HEK293 (cell line): ENCODE results near the gene PNPLA5.
A peak's percentile ranks its signal among the peaks of the same experiment; 100 is the strongest.

Experiments used
- CTCF ChIA-PET: fragments of 350-600 bp; formaldehyde crosslinking; extraction: SDS; loops from one replicate; lab custom pipeline; 2021; ENCODE audit warnings: antibody characterized with exemption; lab: Yijun Ruan, JAX
- POLR2A ChIA-PET: fragments of 300-600 bp; formaldehyde crosslinking; extraction: SDS; loops from one replicate; lab custom pipeline; 2020; ENCODE audit warnings: antibody characterized with exemption, inconsistent platforms; lab: Yijun Ruan, JAX
- H3K27ac ChIP-seq: fragments of 200-500 bp; sonication (Bioruptor generic); 2 replicates; pipeline ENCODE4 v1.5.1; 2014; ENCODE audit warnings: low read depth, low read length, control low read depth, inconsistent platforms; ENCODE audit errors: extremely low read depth
- H3K36me3 ChIP-seq, 2 experiments: fragments of 200-500 bp in 1 of 2; sonication (Bioruptor generic) in 1 of 2; 1 replicate in 1 of 2; 2 replicates in 1 of 2; pipeline ENCODE4 v1.5.1; 2014 to 2017; ENCODE audit warnings: inconsistent platforms in 2 of 2, low read length in 2 of 2; ENCODE audit not compliant: control insufficient read depth in 2 of 2, insufficient read depth in 1 of 2
- H3K4me1 ChIP-seq: fragments of 200-500 bp; sonication (Bioruptor generic); 2 replicates; pipeline ENCODE4 v1.5.1; 2014; ENCODE audit warnings: mild to moderate bottlenecking, low read length, inconsistent platforms; ENCODE audit not compliant: control insufficient read depth, insufficient read depth
- H3K4me3 ChIP-seq: 2 replicates; pipeline ENCODE4 v1.5.1; 2011; ENCODE audit warnings: low read depth, mild to moderate bottlenecking, control low read depth, low read length, moderate library complexity
- H3K9me3 ChIP-seq: fragments of 200-500 bp; sonication (Bioruptor generic); 2 replicates; pipeline ENCODE4 v1.5.1; 2014; ENCODE audit warnings: low read depth, low read length, inconsistent platforms; ENCODE audit not compliant: control insufficient read depth, insufficient read depth
- GFI1B ChIP-seq: fragments of 450-650 bp; formaldehyde crosslinking; IDR thresholded peaks from 2 replicates; pipeline ENCODE4 v1.5.1; 2016; ENCODE audit warnings: missing biosample characterization, missing genetic modification characterization
- GLIS1 ChIP-seq: fragments of 450-650 bp; formaldehyde crosslinking; IDR thresholded peaks from 2 replicates; pipeline ENCODE4 v1.5.1; 2016; ENCODE audit warnings: missing biosample characterization, missing genetic modification characterization
- KLF1 ChIP-seq: fragments of 450-650 bp; formaldehyde crosslinking; IDR thresholded peaks from 2 replicates; pipeline ENCODE4 v1.5.1; 2016; ENCODE audit warnings: missing biosample characterization, missing genetic modification characterization
- KLF9 ChIP-seq: fragments of 450-650 bp; formaldehyde crosslinking; IDR thresholded peaks from 2 replicates; pipeline ENCODE4 v1.5.1; 2016; ENCODE audit warnings: missing biosample characterization, missing genetic modification characterization, low read depth
- SETDB1 ChIP-seq: IDR thresholded peaks from one replicate; pipeline ENCODE4 v1.6.1; 2017; ENCODE audit warnings: mild to moderate bottlenecking, low read length, moderate library complexity, mixed read lengths; ENCODE audit not compliant: insufficient read length
- ZBTB17 ChIP-seq: fragments of 450-650 bp; formaldehyde crosslinking; IDR thresholded peaks from 2 replicates; pipeline ENCODE4 v1.5.1; 2016; ENCODE audit warnings: missing biosample characterization, missing genetic modification characterization
- ZBTB48 ChIP-seq: fragments of 450-650 bp; formaldehyde crosslinking; IDR thresholded peaks from 2 replicates; pipeline ENCODE4 v1.5.1; 2016; ENCODE audit warnings: missing biosample characterization, missing genetic modification characterization
- ZEB2 ChIP-seq: fragments of 450-650 bp; formaldehyde crosslinking; IDR thresholded peaks from 2 replicates; pipeline ENCODE4 v1.5.1; 2016; ENCODE audit warnings: missing biosample characterization, missing genetic modification characterization
- ZFP37 ChIP-seq: fragments of 450-650 bp; formaldehyde crosslinking; IDR thresholded peaks from 2 replicates; pipeline ENCODE4 v1.5.1; 2016; ENCODE audit warnings: missing biosample characterization, missing genetic modification characterization
- ZNF121 ChIP-seq: fragments of 450-650 bp; formaldehyde crosslinking; IDR thresholded peaks from 2 replicates; pipeline ENCODE4 v1.5.1; 2016; ENCODE audit warnings: missing biosample characterization, missing genetic modification characterization
- ZNF16 ChIP-seq: fragments of 450-650 bp; formaldehyde crosslinking; IDR thresholded peaks from 2 replicates; pipeline ENCODE4 v1.5.1; 2016; ENCODE audit warnings: low read depth, missing biosample characterization, missing genetic modification characterization
- ZNF184 ChIP-seq: fragments of 450-650 bp; IDR thresholded peaks from 2 replicates; pipeline ENCODE4 v1.5.1; 2018; ENCODE audit warnings: missing biosample characterization, mild to moderate bottlenecking, missing genetic modification characterization
- ZNF2 ChIP-seq: fragments of 450-650 bp; formaldehyde crosslinking; IDR thresholded peaks from 2 replicates; pipeline ENCODE4 v1.5.1; 2016; ENCODE audit warnings: missing biosample characterization, missing genetic modification characterization
- ZNF221 ChIP-seq: fragments of 450-650 bp; formaldehyde crosslinking; IDR thresholded peaks from 2 replicates; pipeline ENCODE4 v1.5.1; 2017; ENCODE audit warnings: missing biosample characterization, missing genetic modification characterization, borderline replicate concordance
- ZNF335 ChIP-seq: fragments of 450-650 bp; formaldehyde crosslinking; conservative IDR thresholded peaks from 2 replicates; pipeline ENCODE4 v1.5.1; 2016; ENCODE audit warnings: missing biosample characterization, missing genetic modification characterization
- ZNF366 ChIP-seq: fragments of 450-650 bp; formaldehyde crosslinking; conservative IDR thresholded peaks from 2 replicates; pipeline ENCODE4 v1.5.1; 2016; ENCODE audit warnings: missing biosample characterization, missing genetic modification characterization
- ZNF433 ChIP-seq: fragments of 450-650 bp; formaldehyde crosslinking; IDR thresholded peaks from 2 replicates; pipeline ENCODE4 v1.5.1; 2016; ENCODE audit warnings: missing biosample characterization, missing genetic modification characterization, low read depth
- ZNF530 ChIP-seq: fragments of 450-650 bp; formaldehyde crosslinking; IDR thresholded peaks from 2 replicates; pipeline ENCODE4 v1.5.1; 2016; ENCODE audit warnings: low read depth, missing biosample characterization, missing genetic modification characterization
- ZNF560 ChIP-seq: fragments of 450-650 bp; formaldehyde crosslinking; IDR thresholded peaks from 2 replicates; pipeline ENCODE4 v1.5.1; 2017; ENCODE audit warnings: missing biosample characterization, missing genetic modification characterization, borderline replicate concordance
- ZNF585B ChIP-seq: fragments of 450-650 bp; formaldehyde crosslinking; IDR thresholded peaks from 2 replicates; pipeline ENCODE4 v1.5.1; 2016; ENCODE audit warnings: missing biosample characterization, missing genetic modification characterization
- ZNF623 ChIP-seq: fragments of 450-650 bp; formaldehyde crosslinking; IDR thresholded peaks from 2 replicates; pipeline ENCODE4 v1.5.1; 2016; ENCODE audit warnings: missing biosample characterization, missing genetic modification characterization
- ZNF624 ChIP-seq: fragments of 450-650 bp; formaldehyde crosslinking; IDR thresholded peaks from 2 replicates; pipeline ENCODE4 v1.5.1; 2017; ENCODE audit warnings: missing biosample characterization, missing genetic modification characterization
- ZNF768 ChIP-seq: fragments of 450-650 bp; formaldehyde crosslinking; IDR thresholded peaks from 2 replicates; pipeline ENCODE4 v1.5.1; 2018; ENCODE audit warnings: missing biosample characterization, mild to moderate bottlenecking, missing genetic modification characterization
- ZSCAN30 ChIP-seq: fragments of 450-650 bp; IDR thresholded peaks from 2 replicates; pipeline ENCODE4 v1.5.1; 2018; ENCODE audit warnings: missing biosample characterization, mild to moderate bottlenecking, missing genetic modification characterization, moderate library complexity
- TF ChIP-seq, protein P1 (sequence below): fragments of 450-650 bp; formaldehyde crosslinking; IDR thresholded peaks from 2 replicates; pipeline ENCODE4 v1.5.1; 2016; ENCODE audit warnings: missing biosample characterization, missing genetic modification characterization
- TF ChIP-seq, protein P2 (sequence below): fragments of 450-650 bp; formaldehyde crosslinking; IDR thresholded peaks from 2 replicates; pipeline ENCODE4 v1.5.1; 2016; ENCODE audit warnings: missing biosample characterization, missing genetic modification characterization

Gene PNPLA5

DNA sequence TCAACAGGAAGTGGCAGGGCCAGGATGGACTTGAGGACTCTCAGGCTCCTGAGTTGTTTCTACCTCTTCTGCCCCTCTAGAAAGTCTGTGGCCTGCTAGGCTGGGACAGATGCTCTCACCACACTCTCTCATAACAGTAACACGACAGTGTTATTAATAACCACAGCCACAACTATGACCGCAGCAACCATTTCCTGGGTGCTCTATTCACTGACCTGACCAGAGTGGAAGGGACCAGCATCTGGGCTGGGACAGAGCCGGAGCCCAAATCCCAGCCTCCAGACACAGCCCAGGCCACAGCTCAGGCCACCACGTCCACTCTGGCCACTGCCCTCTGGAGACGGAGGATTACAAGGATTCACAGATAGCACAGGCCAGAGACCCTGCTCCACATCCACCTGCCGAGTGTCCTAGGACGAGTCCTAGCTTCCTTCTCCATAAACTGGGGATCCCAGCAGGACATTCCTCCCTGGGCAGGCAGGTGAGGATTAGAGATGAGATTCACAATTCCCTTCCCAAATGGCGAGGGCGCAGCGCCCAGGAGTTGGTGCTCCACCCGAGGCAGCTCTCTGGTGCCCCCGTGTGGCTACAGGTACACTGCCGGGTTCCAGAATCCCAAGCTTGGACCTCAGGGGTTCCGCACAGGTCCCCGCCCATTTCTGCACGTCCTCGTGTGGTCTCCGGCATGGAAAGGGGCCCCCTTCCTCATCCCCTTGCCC lies 7.1 kb downstream of the PNPLA5 start (continued):
- TF ChIP-seq, protein P1, sequence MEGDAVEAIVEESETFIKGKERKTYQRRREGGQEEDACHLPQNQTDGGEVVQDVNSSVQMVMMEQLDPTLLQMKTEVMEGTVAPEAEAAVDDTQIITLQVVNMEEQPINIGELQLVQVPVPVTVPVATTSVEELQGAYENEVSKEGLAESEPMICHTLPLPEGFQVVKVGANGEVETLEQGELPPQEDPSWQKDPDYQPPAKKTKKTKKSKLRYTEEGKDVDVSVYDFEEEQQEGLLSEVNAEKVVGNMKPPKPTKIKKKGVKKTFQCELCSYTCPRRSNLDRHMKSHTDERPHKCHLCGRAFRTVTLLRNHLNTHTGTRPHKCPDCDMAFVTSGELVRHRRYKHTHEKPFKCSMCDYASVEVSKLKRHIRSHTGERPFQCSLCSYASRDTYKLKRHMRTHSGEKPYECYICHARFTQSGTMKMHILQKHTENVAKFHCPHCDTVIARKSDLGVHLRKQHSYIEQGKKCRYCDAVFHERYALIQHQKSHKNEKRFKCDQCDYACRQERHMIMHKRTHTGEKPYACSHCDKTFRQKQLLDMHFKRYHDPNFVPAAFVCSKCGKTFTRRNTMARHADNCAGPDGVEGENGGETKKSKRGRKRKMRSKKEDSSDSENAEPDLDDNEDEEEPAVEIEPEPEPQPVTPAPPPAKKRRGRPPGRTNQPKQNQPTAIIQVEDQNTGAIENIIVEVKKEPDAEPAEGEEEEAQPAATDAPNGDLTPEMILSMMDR (tag by site-specific recombination) = peak; percentile 66
- TF ChIP-seq ZNF121 (tag by site-specific recombination) = no peak
- TF ChIP-seq, all 188 proteins: peak for 6

DNA sequence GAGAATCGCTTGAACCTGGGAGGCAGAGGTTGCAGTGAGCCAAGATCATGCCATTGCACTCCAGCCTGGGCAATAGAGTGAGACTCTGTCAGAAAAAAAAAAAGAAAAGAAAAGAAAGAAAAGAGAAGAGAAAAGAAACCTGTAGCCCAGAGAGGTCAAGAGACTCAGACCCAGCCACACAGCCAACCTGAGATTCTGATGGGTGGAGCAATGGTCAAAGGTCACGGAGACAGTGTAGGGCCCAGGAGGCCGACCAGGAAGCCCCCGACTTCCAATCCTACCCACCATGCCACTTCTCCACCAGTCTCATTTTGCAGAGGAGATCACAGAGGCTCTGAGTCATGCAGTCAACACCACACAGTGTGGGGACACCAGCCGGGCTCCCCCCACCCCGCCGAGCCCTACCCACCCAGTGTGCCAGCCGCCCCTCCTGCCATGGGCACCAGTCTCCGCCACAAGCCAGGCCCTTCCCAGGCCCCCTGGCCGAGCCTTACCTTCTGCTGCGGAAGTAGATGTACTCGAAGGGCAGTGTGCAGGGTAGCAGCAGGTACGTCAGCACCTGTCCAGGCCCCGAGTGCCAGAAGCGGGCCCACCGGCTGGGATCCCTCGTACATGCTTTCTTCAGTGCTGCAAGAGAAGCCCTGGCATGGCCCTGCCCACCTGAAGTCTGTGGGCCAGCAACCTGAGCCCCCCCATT lies 7.9 kb downstream of the PNPLA5 start:
- CTCF ChIA-PET = interaction anchor here (0.5 to 4.6 kb wide), 48 partner anchors 7 to 881 kb away, joined by 3 to 109 read pairs (median 5); partner anchors contain the start of genes PNPLA3, PNPLA5 and SULT4A1
- no peak for TF ChIP-seq KLF9 (tag by site-specific recombination)
- no peak for TF ChIP-seq ZNF335 (tag by site-specific recombination)
- TF ChIP-seq ZNF624 (tag by site-specific recombination) = no peak
- no peak for TF ChIP-seq ZNF221 (tag by site-specific recombination)
- TF ChIP-seq ZNF768 (tag by site-specific recombination) = peak; percentile 57; the same call in 1 of the 2 replicates
- TF ChIP-seq ZNF585B (tag by site-specific recombination) = no peak

DNA sequence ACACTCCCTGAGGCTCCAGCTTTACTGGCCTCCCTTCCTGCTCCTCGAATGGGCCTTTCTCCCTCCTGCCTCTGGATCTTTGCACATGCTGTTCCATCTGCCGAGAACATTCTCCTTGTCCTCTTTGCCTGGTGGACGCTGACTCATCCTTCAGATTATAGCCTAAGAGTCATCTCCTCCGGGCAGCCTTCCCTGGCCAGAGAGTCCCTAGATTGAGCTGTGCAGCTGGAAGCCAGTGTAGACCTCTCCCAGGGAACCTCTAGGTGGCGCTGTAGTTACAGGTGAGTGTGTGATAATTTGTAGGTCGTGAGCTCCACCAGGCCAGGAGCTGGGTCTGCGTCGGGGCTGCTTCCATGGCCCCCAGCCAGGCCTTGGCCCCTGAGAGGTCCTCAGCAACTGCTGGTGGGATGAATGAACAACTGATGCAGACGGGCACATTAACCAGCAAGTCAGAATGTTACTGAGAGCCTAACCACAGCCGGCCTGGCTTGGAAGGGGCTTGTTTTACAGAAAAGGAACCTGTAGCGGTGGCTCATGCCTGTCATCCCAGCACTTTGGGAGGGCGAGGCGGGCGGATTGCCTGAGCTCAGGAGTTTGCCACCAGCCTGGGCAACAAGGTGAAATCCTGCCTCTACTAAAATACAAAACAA lies 8.7 kb downstream of the PNPLA5 start:
- no peak overlapping the region for H3K4me3 ChIP-seq
- CTCF ChIA-PET = interaction anchor here (0.6 to 4.6 kb wide), 45 partner anchors 8 to 1339 kb away, joined by 3 to 109 read pairs (median 4); partner anchors contain the start of genes PNPLA5 and SULT4A1
- no peaks in the 10 kb centered on the region for H3K9me3 ChIP-seq
- H3K4me1 ChIP-seq = no peaks in the 10 kb centered on the region
- H3K27ac ChIP-seq = no peak overlapping the region
- POLR2A ChIA-PET = interaction anchor here (0.9 to 1.1 kb wide), 2 partner anchors 63 to 71 kb away, joined by 4 to 5 read pairs; partner anchors contain the start of gene EFCAB6
- no peaks in the 10 kb centered on the region for H3K36me3 ChIP-seq
- TF ChIP-seq ZEB2 = peak; percentile 75
- peak; percentile 81 for TF ChIP-seq ZFP37 (tag by site-specific recombination)
- no peak for TF ChIP-seq GFI1B
- no peak for TF ChIP-seq ZNF184 (tag by site-specific recombination)
- TF ChIP-seq, protein P1 (tag by site-specific recombination) = peak; percentile 73
- TF ChIP-seq, protein P2, sequence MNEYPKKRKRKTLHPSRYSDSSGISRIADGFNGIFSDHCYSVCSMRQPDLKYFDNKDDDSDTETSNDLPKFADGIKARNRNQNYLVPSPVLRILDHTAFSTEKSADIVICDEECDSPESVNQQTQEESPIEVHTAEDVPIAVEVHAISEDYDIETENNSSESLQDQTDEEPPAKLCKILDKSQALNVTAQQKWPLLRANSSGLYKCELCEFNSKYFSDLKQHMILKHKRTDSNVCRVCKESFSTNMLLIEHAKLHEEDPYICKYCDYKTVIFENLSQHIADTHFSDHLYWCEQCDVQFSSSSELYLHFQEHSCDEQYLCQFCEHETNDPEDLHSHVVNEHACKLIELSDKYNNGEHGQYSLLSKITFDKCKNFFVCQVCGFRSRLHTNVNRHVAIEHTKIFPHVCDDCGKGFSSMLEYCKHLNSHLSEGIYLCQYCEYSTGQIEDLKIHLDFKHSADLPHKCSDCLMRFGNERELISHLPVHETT = 0 out of 2 replicates have a peak, but pooled peaks have one; percentile 24
- TF ChIP-seq SETDB1 = peak; percentile 36
- TF ChIP-seq ZNF530 = no peak
- TF ChIP-seq ZNF560 (tag by site-specific recombination) = no peak
- TF ChIP-seq ZNF433 (tag by site-specific recombination) = no peak
- peak; percentile 37 for TF ChIP-seq GLIS1 (tag by site-specific recombination)
- TF ChIP-seq ZBTB48 = peak; percentile 82; the same call in 1 of the 2 replicates
- 0 out of 2 replicates have a peak, but pooled peaks have one; percentile 41 for TF ChIP-seq ZBTB17 (tag by site-specific recombination)
- TF ChIP-seq ZNF16 (tag by site-specific recombination) = no peak
- peak; percentile 97 for TF ChIP-seq ZNF623 (tag by site-specific recombination)
- TF ChIP-seq ZSCAN30 = no peak
- no peak for TF ChIP-seq KLF1 (tag by site-specific recombination)
- peak; percentile 67; the same call in 1 of the 2 replicates for TF ChIP-seq ZNF2
- no peak for TF ChIP-seq ZNF366 (tag by site-specific recombination)

More for the DNA sequence above, 7.9 kb downstream of the PNPLA5 start:
- H3K4me3 ChIP-seq = no peak overlapping the region
- no peaks in the 10 kb centered on the region for H3K4me1 ChIP-seq
- no peaks in the 10 kb centered on the region for H3K9me3 ChIP-seq
- POLR2A ChIA-PET = interaction anchor here (0.6 to 1.1 kb wide), 3 partner anchors 62 to 94 kb away, joined by 3 to 5 read pairs (median 4); partner anchors contain the start of gene EFCAB6
- H3K27ac ChIP-seq = no peak overlapping the region
- H3K36me3 ChIP-seq = no peaks in the 10 kb centered on the region
